Measurements from ENCODE around the gene MASP2.
"Not testable (repeated sequence)": the region's sequence is repeated elsewhere in the genome, so short reads cannot be mapped to it uniquely, and the experiment has no call there.

Gene MASP2

GRCh38 chr1:11068600-11069473 lies 21.8 kb upstream of the MASP2 start:
- TF ChIP-seq CTCF (IDR thresholded peaks at IDR 0.05; ENCODE audit: borderline replicate concordance, insufficient read depth, low read depth, low read length): no peak
- no peak overlapping the region for H3K4me3 ChIP-seq (ENCODE audit: low read depth, low read length)

- no peak for TF ChIP-seq CTCF (IDR thresholded peaks at IDR 0.05; ENCODE audit: borderline replicate concordance, insufficient read depth, low read depth, low read length)
- H3K4me3 ChIP-seq (ENCODE audit: low read depth, low read length): no peak overlapping the region
Measured at GRCh38 chr1:11067716-11068599, 20.9 kb upstream of the MASP2 start.

- H3K4me3 ChIP-seq (ENCODE audit: low read depth, low read length): no peak overlapping the region
- no peak for TF ChIP-seq CTCF (IDR thresholded peaks at IDR 0.05; ENCODE audit: borderline replicate concordance, insufficient read depth, low read depth, low read length)
Measured at GRCh38 chr1:11065796-11066195, 18.8 kb upstream of the MASP2 start.

GRCh38 chr1:11064942-11065341 lies 17.9 kb upstream of the MASP2 start:
- TF ChIP-seq CTCF (IDR thresholded peaks at IDR 0.05; ENCODE audit: borderline replicate concordance, insufficient read depth, low read depth, low read length): no peak
- no peak overlapping the region for H3K4me3 ChIP-seq (ENCODE audit: low read depth, low read length)

- not testable (repeated sequence) for H3K4me3 ChIP-seq (ENCODE audit: low read depth, low read length)
Measured at GRCh38 chr1:11063937-11064537, 17.0 kb upstream of the MASP2 start.

GRCh38 chr1:11062965-11063401 lies 15.9 kb upstream of the MASP2 start:
- H3K4me3 ChIP-seq (ENCODE audit: low read depth, low read length): no peak overlapping the region
- TF ChIP-seq CTCF (IDR thresholded peaks at IDR 0.05; ENCODE audit: borderline replicate concordance, insufficient read depth, low read depth, low read length): no peak

GRCh38 chr1:11061652-11062365 lies 14.8 kb upstream of the MASP2 start:
- TF ChIP-seq CTCF (IDR thresholded peaks at IDR 0.05; ENCODE audit: borderline replicate concordance, insufficient read depth, low read depth, low read length): 0 out of 2 replicates have a peak, but pooled peaks have one; percentile 4

More at GRCh38 chr1:11061652-11062365, 14.8 kb upstream of the MASP2 start:
- no peak overlapping the region for H3K4me3 ChIP-seq (ENCODE audit: low read depth, low read length)

All from GM12875 (cell line).